ENCODE measurements around the gene GADD45G.

The GADD45G gene

DNA sequence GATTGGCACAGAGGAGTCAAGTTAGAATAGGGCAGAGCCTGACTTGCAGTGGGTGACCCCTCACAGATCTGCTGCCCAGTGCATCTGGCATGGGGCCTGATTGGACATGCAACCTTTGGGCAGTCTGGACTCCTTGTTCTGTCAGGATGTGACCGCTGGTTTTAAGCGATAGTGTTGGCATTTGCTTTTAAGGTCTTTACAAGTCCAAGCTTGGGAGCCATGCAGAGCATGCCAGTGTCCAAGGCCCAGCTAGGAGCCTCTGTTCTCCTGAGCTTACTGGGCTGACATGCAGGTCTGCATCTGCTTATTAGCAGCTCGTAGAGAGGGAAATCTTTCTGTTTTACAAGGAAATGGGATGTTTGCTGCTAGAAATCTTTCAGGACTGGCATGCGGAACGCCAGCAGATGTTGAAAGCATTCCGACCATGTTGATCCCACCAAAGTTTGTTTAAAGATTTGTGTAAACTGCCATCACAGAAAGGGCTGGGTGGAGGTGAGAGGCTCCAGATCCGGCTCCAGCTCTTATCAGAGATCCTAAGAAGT, 27.5 kb downstream of the GADD45G start:
- no peak for DNase-seq

DNA sequence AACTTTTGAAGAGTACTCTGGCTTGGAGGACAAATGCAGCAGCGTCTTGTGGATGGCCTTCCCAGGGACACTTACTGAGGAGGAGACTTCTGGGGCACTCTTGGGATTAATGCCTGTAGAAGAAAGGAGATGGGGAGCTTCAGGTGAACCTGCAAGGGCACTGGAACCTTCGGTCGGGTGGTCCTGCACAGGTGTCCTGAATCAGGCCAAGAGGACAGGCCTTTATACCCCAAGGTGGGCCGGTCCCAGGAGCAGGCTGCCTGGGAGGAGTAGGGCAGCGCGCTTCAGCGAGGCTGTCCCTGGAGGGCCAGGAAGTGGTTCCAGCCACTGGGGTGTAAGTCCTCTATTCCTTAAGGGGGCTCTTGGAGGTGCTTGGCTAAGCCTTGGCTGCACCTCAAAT, 27.9 kb downstream of the GADD45G start:
- no peak for DNase-seq

DNA sequence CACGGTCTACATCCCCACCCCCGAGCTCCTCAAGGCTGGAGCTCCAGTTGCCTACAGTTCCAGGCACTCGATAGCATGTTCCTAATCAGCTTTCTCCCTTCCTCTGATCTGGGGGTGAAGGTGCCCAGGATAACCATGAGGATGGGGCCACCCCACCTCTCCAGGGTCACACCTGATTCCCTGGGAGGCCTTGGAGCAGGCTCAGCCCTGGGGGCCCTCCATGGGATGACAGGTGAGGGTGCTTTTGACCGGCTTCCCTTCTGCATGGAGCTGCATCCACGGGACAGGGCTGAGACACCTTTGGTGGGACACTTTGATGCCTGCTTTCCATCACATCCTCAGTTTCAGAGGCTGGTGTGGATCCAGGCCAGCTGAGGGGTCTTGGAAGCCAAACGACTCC, 28.6 kb downstream of the GADD45G start:
- no peak for DNase-seq

DNA sequence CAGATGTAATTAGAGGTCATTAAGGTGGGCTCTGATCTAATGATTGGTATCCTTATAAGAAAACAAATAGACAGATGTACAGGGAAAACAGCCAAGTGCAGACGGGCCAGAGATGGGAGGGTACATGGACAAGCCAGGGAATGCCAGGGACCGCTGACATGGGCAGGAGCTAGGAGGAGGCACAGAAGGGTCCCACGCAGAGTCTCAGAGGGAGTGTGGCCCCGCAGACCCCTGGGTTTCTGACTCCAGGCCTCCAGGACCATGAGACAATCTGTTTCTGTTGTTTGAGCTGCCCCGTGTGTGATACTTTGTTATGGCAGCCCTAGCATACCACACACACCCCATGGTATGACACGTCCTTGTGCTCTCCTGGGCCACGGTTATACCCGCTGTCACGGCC, 29.1 kb downstream of the GADD45G start:
- DNase-seq, result no peak

DNA sequence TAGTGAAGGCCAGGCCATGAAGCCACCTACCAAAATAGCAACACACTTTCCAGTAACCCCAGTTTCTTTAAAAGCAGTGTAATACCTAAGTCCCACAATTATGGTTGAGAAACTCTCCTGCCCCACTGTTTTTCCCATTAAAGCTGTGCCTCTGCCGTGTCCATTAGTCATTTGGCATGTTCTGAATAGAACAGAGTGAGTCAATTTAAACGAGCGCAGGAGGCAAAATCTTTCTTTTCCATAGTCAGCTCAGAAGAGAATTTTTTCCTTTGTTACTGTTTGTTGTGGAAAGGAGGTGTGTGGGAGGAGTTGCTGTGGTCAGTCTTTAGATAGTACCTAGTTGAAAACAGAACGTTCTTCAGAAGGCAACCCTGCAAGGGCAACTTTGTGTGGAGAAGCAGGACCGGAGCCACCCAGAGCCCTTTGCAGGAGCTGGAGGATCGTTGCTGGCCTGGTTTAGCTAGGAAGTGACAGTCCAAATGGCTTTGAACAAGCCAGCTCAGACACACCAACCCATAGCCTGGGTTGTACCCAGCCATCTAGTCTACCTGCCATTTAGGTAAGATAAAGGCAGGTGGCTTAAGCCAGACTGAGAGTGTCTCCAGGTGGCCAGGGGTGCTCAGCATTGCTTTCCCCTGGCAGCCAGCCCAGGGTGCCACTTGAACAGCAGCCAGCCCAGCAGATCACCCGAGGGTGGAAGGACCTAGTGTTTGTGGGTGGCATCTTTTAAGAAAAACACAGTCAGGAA, 30.4 kb downstream of the GADD45G start:
- DNase-seq, result no peak

DNA sequence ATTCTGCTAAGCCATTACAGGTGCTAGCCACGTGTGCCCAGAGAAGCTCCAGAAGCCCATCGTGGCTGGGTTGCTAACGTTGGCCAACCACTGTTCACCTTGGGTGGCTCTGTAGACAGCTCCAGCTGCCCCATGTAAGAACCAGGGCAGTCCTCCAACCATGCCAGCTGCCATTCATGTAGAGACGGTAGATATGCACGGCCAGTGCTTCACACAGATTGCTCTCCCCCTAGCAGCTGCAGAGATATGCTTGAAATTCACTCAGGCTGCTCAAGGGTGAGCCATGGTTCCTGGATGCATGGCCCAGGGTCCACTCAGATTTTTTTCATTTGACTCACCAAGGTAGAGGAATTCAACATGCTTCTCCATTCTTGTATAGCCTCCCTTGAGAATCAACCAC, 31.0 kb downstream of the GADD45G start:
- no peak for DNase-seq

DNA sequence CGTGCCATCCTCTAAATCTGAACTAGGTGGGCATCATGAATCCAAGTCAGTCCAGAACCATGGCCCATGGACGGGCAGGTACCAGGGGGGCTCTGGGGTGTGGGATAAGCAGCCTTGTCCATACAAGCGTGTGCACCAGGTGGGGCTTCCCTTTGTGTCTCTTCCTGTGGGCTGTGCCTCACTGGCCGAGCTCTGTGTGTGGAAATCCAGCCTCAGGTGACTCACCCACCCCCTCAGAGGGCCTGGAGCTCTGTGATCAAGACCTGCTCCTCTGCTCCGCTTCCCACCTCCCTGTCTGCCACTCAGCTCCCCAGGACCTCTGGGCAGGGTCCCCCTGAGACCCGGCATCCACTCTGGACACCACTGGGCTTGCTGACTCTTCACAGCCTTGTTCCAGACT, 33.0 kb downstream of the GADD45G start:
- no peak for DNase-seq

DNA sequence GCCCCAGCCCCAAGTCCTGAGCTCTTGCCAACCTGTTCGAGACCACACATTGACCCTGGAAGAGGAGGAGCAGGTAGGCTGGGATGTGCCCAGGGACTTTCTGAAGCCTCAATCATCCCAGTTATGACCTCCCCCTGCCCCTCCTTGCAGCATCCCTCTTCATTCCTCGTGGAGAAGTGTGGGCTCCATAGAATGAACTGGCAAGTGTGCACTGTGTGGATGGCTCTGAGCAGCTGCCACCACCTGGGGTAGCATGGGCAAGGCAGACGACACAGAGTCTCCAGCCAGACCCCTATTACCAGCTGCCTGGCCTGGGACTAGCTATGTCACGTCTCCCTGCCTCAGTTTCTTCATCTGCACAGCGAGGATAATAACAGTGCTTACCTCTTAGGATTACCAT, 33.5 kb downstream of the GADD45G start:
- DNase-seq, result no peak

DNA sequence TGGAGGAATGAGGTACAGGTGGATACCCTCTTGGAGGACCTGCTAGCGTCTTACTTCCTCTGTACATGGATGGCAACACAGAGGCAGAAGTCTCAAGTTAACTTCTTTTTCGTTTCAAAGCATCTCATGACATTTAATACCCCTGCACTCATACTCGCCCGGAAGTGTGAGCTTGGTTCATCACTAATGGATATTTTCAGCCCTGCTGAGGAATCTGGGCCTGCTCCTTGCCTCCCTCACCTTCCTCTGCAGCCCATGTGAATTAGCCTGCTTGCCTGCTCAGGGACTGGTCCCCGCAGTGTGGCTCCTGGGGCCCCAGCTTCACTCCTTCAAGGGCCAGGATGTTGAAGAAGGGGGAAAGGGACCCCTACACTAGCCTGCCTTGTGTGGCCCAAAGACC, 34.1 kb downstream of the GADD45G start:
- no peak for DNase-seq

DNA sequence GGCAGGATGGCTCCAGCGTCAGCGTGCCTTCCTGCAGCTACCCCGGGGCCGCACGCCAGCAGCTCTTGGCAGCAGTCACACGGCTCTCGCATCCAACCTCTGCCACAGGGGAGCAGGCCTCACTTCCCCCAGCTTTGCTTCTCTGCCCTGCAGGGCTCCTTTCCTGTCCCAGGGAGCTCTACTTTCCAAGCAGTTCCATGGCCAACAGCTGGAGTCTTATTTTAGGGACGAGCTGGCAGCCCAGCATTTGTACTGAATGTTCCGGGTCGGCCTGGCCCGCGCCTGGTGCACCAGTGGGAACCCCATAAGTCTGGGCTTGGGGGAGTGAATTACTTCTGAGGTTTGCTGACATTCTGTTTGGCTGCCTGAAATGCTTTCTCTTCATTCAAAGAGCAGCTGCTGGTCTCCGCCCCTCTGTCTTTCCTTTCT, 34.6 kb downstream of the GADD45G start:
- DNase-seq, result no peak

DNA sequence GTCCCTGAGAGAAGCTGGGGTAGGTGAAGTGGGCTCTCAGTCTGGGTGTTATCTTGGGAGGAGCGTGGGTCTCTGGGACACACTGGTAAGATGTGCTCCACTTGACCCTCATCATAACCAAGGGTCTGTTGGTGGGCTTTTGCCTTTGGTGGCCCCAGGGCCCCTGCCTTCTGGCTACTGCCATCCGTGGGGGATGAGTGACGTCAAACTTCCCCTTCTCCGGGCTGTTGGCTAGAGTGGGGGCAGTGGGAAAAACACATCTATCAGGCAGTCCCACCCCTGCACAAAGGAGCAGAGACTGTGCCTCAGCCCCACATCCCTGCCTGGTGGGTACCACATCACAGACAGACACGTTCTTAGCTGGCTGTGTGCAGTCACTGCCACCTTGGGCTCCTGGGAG, 35.1 kb downstream of the GADD45G start:
- DNase-seq, result no peak

DNA sequence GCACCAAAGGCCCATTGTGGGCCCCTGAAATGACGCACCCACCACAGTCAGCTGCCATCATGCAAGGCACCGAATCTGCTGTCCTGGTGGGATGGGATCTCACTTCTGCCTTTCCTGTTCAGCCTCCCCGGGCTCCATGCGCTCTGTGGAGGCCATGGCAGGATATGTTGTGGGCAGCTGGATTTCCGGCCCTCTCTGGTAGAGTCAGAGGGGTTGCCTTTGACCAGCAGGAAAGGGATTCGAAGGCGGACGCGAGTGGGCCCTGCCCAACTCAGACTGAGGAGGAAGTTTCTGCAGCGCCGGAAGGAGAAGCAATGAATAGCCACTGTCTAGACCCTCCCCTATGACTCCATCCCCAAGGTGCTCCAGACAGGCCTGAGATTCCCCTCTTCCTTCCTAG, 35.5 kb downstream of the GADD45G start:
- no peak for DNase-seq

DNA sequence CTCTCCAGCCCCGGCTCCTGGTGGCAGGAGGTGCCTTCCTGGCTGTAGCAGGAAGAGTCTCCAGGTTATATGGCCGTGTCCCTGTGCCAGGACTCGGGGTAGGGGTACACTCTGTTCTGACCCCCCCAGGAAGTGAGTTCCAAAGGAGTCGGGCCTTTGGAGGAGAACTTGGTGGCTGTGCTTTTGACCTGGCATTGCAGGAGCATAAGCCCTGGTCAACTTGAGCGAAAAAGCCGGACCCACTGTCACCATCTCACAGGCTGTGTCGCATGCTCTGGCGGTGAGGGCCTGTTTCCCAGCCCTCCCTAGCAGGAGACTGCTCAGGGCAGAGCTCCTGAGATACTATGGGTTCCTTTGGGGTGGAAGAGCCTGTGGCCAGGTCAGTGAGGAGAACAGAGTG, 36.0 kb downstream of the GADD45G start:
- DNase-seq, result no peak

DNA sequence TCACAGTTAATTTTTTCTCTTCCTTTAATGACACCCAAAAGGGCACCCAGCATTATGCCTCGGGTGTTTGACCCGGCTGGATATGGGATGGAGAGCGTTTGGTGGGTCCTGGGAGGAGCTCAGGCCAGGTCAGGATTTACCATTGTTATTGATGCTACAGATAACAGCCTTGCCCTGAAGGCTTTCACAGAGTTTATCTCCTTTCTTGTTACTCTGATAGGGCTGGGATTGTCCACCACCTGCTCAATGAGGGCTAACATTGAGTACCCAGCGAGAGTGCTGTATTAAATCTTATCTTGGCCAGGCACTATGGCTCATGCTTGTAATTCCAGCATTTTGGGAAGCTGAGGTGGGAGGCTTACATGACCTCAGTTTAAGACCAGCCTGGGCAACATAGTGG, 37.2 kb downstream of the GADD45G start:
- DNase-seq, result no peak

DNA sequence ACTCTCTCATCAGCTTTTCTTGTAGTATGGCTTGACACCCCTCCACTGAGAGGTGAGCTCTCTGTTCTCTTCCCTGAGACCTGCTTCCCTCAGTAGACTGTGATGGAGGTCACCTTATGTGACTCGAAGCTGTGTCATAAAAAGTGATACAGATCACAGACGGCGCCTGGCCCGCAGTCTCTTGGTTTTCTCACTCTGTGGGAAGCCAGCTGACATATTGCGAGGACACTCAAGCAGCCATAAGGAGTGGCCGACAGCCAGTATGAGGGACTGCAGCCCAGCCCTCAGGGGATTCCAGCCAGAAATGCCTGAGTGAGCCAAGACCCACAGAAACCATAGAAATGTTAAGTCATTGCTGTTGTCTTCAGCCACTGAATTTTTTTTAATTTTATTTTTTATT, 38.0 kb downstream of the GADD45G start:
- no peak for DNase-seq

DNA sequence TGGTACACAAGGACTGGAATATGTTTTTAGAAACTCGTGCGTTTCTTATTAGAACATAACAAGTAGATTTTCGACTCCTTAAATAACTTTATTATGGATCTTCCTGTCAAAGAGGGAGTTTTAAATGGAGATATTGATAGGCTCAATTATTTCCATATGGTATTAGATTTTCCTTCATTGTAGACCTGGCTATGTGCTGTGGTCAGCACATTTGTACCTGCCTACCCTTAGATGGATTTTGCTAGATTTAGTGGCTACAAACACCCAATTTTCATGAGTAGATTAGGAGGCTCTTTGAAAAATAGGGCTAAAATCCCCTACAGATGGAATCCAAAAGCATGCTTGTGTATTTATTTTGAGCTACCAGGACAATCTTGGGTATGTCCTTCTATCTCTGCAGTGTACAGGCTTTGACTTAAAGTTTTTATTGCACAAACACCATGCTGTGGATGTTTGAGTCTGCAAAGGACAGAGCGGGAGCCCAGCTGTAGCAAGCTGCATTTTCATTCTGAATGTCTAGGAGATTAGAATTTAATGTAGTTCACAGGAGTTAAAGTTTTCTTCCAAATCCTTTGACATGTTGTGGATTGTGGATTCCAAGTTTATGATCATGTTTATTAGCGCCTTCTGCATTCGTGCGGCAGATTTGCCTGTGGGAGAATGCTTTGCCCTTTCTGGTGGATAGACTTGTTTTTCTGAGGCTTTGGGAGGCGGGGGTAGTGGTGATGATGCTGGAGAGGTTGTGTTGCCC, 41.6 kb downstream of the GADD45G start:
- DNase-seq, result no peak

DNA sequence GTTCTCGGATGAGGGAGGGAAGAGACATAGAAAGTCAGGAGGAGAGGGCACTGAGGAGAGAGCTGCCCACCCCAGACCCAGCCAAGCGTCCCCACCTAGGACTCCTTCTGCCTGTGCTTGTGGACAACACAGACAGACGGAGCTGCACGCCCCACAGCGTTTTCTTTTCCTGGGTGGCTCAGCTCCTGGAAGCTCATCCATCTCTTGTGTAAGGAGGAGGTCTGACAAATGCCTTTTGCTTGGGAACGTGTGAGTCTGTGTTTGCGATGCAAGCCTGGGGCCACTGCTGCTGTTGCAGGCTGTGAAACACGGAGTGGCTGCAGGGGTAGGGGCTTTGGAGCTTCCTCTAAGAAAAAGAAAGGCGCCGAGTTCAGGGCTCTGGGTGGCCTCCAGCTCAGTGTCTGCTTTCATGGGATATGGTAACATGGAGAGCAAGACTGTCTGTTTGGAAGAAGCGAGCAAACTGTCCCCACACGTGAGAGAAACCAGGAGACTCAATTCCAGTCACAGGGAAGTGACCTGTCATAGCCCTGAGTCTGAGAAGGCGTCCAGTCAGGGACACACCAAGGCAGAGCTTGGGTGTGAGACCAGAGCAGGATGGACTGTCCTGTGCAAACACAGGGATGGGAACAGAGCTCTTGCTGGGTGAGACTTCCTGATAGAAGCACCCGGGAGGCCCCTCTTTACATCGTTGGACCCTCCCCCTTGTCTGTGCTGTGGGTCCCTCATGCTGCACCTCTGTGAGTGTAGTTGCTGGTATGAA, 42.7 kb downstream of the GADD45G start:
- DNase-seq, result no peak

DNA sequence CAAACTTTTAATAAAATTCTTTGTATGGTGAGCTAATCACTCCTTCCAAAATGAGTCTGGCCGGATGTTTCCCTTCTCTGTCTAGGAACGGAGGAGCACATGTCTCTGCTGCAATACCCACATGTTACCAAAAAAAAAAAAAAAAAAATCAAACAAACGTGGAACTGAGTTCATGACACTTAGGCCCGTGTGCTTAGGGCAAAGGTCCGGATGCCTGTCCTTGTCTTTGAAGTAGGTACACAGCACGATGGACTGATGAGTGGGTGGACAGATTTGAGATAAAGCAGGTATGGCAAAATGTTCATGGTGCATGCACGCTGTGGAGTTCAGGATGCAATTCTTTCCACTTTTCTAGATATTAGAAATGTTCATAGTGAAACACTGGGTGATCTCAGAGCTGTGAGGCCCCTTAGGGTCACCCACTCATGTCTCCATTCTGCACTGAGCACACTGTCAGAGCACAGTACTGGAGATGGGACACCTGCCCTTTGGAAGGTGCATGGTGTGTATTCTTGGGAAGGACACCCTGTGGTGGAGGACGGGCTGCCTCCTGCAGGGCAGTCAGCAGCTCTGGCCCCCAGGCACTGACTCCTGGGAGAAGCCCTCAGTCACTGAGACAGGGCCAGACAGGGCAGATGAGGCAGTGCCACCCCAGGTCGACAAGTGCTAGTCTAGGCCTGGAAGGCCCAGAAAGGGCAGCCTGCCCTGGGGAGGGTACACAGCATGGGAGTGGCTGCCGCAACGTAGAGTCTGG, 43.6 kb downstream of the GADD45G start:
- DNase-seq, result no peak

DNA sequence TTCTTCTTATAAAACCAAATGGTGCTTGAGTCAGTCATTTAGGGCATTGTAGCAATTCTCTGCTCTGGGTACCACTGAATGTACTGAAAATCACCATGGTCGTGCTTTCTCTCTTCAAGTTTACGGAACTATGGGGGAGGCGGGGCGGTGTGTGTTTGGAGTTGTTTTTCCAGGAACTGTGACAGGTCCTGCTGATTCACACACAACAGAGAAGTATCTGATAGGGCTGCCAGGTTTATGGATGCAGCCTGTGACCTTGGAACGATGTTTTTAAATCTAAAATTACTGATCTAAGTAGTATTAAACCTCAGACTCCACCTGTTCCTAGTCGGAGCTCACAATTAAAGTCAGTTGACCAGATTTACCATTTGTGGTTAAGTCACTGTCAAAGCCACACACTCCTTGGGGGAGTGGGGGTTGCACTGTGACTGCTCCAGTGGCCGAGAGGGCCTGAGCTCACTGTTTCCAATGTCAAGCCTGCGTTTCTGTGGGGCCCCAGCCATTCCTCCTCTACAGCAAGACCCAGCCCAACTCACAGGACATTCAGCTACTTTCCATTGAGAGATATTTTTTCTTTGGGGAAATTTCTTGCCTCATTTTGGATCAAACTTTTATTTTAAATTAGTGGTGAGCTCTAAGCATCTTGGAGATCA, 44.4 kb downstream of the GADD45G start:
- no peak for DNase-seq

DNA sequence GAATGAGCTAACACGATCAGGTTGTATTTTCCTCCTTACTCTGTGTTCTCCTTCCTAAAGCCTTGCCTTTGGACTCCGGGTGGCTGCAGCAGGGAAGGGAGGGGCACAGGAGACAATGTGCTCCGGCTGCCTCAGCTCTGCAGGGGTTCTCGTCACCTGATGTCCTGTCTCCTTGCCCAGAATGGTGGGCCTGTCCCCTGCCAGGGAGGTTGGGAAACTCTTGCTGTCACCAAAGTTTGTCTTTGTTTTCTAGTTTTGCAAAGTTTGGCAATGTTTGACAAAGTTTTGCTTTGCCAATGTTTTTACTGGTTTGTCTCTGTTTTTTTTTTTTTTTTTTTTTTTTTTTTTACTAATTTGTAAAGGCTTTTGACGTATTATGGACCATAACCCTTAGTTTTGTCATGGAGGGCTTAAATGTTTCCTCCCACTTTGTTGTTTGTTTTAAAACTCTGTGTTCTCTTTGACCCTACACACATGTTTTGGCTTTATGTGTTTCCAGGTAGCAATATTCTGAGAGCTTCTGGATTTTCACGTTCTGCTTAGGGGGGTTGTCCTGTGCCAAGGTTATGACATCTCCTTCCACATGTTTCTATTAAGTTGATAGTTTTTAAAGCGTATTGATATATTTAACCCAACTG, 49.3 kb downstream of the GADD45G start:
- DNase-seq, result no peak

DNA sequence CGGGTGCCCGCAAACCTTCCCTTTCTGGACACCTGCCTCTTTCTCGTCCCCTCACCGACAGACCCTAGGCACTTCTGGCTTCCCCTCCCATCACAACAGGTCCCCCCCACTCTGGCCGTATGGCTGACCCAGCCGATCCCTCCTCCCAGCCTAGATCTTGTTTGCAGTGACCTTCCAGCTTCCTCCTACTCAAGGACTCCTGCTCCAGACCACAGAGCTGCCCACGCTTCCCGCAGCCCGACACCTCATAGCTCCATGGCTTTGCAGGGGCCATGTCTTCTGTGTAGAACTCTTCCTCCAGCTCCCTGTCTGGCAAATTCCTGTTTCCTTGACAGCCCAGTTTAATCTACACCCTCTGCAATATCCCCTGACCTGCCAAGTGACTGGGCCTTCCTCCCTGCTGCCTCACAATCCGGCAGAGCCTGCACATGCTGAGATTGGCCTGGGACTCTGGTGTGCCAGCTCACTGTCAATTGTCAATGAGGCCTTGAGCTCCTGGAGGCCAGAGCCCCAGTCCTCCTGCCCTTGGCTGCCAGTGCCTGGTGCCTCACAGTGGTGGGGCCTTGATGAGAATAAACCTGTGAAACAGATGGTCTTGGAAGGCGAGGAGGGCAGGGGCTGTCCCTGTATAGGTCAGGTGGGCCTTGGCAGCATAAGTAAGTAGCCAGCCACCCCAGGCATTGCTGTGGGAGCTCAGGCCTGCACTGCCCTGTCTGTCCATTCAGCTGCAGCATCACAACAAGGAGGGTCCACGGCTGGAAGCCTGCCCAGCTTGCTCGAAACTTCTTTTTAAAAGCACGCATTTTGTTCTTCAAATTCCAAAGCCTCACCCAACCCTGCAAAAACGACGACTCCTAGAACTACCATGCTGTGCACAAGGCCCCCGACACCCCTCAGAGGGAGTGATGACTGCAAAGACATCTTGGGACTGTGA, 50.5 kb downstream of the GADD45G start:
- DNase-seq, result no peak

All from stimulated activated CD4-positive, alpha-beta T cell treated with anti-CD3 and anti-CD28 coated beads, Interleukin-4, amount 100 ng/mL, for 4 hours (primary cell).